ENCODE data around the gene SGIP1.
A peak's percentile ranks its signal among the peaks of the same experiment; 100 is the strongest.
"Not testable (repeated sequence)": the region's sequence is repeated elsewhere in the genome, so short reads cannot be mapped to it uniquely, and the experiment has no call there.

SGIP1 gene

GRCh38 chr1:66777831-66778230 is 243.9 kb downstream of the SGIP1 start:
- peak; percentile 52 for DNase-seq

GRCh38 chr1:66778266-66778665 is 244.3 kb downstream of the SGIP1 start:
- DNase-seq, result peak; percentile 26

GRCh38 chr1:66778969-66779368 is 245.0 kb downstream of the SGIP1 start:
- DNase-seq, result no peak

GRCh38 chr1:66779475-66780078 is 245.6 kb downstream of the SGIP1 start:
- no peak for DNase-seq

GRCh38 chr1:66785800-66786199 is 251.8 kb downstream of the SGIP1 start:
- DNase-seq, result not testable (repeated sequence)

- no peak for DNase-seq
Measured at GRCh38 chr1:66787641-66788040, 253.7 kb downstream of the SGIP1 start.

- no peak for DNase-seq
Measured at GRCh38 chr1:66788231-66788939, 254.4 kb downstream of the SGIP1 start.

GRCh38 chr1:66791621-66792610 is 258.0 kb downstream of the SGIP1 start:
- no peak for DNase-seq

- DNase-seq, result not testable (repeated sequence)
Measured at GRCh38 chr1:66795839-66796238, 261.9 kb downstream of the SGIP1 start.

Measured in NCI-H774 (cell line).